ENCODE measurements around the gene ABHD12.

ABHD12 gene

DNA sequence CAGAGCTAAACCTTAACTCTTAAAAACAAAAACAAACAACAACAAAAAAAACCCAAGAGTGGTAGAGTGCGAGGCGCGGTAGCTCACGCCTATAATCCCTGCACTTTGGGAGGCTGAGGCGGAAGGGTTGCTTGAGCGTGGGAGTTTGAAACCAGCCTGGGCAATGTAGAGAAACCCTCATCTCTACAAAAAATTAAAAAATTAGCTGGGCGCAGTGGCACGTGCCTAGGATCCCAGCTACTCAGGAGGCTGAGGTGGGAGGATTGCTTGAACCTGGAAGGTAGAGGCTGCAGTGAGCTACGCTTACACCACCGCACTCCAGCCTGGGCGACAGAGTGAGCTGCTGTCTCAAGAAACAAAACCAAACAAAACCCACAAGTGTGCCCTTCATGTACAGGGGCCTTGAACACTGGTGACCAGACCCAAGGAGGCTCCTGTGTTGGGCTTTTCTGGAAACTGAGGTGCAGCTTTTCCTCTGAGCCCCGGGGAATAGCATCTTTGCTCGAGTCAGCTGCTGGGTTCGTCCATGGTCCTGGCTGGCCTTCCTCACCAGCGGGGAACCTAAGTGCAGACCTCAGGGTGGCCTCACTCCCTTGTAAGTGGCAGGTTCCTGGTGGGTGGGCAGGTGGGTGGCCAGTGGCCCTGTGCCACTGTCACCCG lies 102.9 kb downstream of the ABHD12 start:
- no peaks in the 10 kb centered on the region for H3K4me1 Mint-ChIP-seq
- no peaks in the 10 kb centered on the region for H3K27me3 Mint-ChIP-seq
- H3K27ac Mint-ChIP-seq: no peak overlapping the region
- H3K36me3 Mint-ChIP-seq: peaks cover 8% of the 10 kb centered on the region
- no peak overlapping the region for H3K4me3 Mint-ChIP-seq
- H3K9me3 Mint-ChIP-seq: no peaks in the 10 kb centered on the region

- Mint-ChIP-seq H3K27me3 (no peaks in the 10 kb centered on the region), H3K4me3 (no peak overlapping the region), H3K36me3 (peaks cover 11% of the 10 kb centered on the region), H3K4me1 (no peaks in the 10 kb centered on the region), H3K27ac (peak overlapping the region; percentile 23), H3K9me3 (no peaks in the 10 kb centered on the region)
These were observed 103.7 kb downstream of the ABHD12 start for GRCh38 chr20:25286917-25287316.

GRCh38 chr20:25285856-25286798 lies 104.5 kb downstream of the ABHD12 start:
- H3K4me3 Mint-ChIP-seq: no peak overlapping the region

DNA sequence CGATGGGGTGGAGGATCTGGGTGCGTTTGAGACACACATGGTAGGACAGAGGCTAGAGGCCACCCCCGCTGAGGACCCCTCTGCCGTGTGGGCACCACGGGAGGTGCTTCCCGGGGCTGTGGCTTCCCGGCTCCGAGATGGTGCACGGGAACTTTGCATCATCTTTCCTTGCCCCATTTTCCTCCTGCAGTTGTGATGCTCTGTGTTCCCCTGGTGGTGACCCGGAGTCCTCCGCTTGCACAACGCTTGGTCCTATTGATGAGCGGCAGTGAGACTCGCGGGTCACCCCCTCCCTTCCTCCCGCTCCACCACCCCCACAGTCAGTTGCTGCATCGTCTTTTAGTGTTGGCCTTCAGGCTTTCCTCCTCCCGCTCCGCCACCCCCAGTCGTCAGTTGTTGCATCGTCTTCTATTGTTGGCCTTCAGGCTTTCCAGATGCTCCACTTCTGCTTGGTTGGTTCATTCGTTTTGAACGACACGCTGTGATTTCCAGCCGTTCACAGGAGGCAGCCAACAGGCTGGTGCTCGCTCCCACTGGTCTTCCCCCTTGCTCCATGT lies 105.5 kb downstream of the ABHD12 start:
- no peaks in the 10 kb centered on the region for H3K9me3 Mint-ChIP-seq
- no peak overlapping the region for H3K4me3 Mint-ChIP-seq
- H3K27ac Mint-ChIP-seq: peak overlapping the region; percentile 65
- peaks cover 11% of the 10 kb centered on the region for H3K36me3 Mint-ChIP-seq
- no peaks in the 10 kb centered on the region for H3K27me3 Mint-ChIP-seq
- no peaks in the 10 kb centered on the region for H3K4me1 Mint-ChIP-seq

More at GRCh38 chr20:25285856-25286798, 104.5 kb downstream of the ABHD12 start:
- no peaks in the 10 kb centered on the region for H3K9me3 Mint-ChIP-seq
- no peaks in the 10 kb centered on the region for H3K4me1 Mint-ChIP-seq
- H3K27ac Mint-ChIP-seq: peak overlapping the region; percentile 65
- H3K36me3 Mint-ChIP-seq: peaks cover 11% of the 10 kb centered on the region
- H3K27me3 Mint-ChIP-seq: no peaks in the 10 kb centered on the region

DNA sequence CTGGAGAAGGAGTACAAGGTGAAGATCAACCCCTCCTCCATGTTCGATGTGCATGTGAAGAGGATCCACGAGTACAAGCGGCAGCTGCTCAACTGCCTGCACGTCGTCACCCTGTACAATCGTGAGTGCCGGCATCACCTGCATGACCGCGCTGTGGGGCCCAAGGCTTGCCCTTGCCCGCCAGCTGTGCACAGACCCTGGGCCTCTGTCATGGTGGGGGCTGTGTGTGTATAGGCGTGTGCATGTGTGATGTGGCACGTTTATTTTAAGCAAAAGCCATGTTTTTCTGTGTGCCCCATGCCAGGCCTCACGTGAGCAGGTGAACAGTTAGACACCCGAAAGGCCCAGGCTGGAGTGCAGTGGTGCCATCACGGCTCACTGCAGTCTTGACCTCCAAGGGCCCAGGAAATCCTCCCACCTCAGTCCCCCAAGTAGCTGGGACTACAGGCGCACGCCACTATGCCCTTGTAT lies 106.5 kb downstream of the ABHD12 start:
- H3K27me3 Mint-ChIP-seq: no peaks in the 10 kb centered on the region
- peaks cover 9% of the 10 kb centered on the region for H3K36me3 Mint-ChIP-seq
- H3K4me1 Mint-ChIP-seq: no peaks in the 10 kb centered on the region
- no peaks in the 10 kb centered on the region for H3K9me3 Mint-ChIP-seq
- no peak overlapping the region for H3K27ac Mint-ChIP-seq
- no peak overlapping the region for H3K4me3 Mint-ChIP-seq

DNA sequence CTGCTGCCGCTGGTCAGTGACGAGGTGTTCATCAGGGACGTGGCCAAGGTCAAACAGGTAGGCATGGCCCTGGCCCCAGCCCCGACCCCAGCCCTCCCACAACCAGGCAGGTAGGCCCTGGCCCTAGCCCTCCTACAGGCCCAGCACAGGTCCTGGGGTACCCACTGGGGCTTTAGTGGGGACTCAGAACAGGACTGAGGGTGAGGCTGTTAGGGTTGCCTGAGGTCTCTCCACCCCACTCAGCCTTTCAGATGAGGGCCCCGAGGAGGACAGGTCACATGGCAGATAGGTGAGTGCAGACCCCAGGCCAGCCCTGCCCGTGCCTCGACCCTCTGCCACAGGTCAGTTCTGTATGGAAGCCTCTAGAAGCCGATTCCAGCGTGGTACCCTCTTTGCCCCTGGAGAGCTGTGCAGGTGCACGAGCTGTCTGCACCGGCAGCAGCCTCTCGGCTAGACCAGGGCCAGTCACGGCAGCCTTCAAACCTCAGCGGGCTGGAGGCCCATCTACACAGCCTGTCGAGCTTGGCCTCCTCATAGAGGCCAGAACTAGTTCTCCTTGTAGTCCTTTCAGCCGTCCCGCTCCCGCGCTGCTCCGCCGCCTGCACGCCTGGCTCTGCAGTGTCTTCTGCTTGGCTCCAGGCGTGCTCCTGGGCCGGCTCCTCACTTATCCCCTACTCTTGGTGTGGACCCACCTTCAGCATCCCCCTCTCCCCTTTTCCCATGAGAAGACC lies 107.2 kb downstream of the ABHD12 start:
- Mint-ChIP-seq H3K36me3 (peaks cover 9% of the 10 kb centered on the region), H3K9me3 (no peaks in the 10 kb centered on the region), H3K27me3 (no peaks in the 10 kb centered on the region), H3K27ac (no peak overlapping the region), H3K4me1 (no peaks in the 10 kb centered on the region), H3K4me3 (no peak overlapping the region)

DNA sequence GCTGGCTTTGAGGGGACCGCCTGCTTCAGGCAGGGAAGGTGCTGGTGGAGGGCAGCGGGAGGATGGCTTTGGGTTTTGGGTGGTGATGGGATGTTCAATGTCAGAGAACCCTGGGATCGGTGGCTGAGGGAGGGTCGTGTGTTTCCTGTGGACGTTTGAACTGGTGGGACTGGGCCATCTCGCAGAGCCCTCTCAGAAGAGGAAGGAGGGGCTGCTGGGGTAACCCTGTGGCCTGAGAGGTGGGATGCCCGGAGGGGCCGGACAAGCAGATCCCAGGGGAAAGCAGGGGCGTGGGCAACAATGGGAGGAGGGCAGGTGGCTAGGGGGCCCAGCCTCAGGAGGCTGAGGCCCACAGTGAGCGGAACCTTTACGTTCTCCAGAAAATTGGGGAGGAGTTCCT lies 107.8 kb downstream of the ABHD12 start:
- Mint-ChIP-seq H3K36me3 (peaks cover 9% of the 10 kb centered on the region), H3K9me3 (no peaks in the 10 kb centered on the region), H3K27ac (no peak overlapping the region), H3K4me1 (no peaks in the 10 kb centered on the region), H3K27me3 (no peaks in the 10 kb centered on the region), H3K4me3 (no peak overlapping the region)

- no peak overlapping the region for H3K4me3 Mint-ChIP-seq
- H3K36me3 Mint-ChIP-seq: peaks cover 9% of the 10 kb centered on the region
- H3K4me1 Mint-ChIP-seq: no peaks in the 10 kb centered on the region
- no peaks in the 10 kb centered on the region for H3K9me3 Mint-ChIP-seq
- H3K27ac Mint-ChIP-seq: no peak overlapping the region
- no peaks in the 10 kb centered on the region for H3K27me3 Mint-ChIP-seq
These were observed 108.4 kb downstream of the ABHD12 start for GRCh38 chr20:25282034-25282781.

DNA sequence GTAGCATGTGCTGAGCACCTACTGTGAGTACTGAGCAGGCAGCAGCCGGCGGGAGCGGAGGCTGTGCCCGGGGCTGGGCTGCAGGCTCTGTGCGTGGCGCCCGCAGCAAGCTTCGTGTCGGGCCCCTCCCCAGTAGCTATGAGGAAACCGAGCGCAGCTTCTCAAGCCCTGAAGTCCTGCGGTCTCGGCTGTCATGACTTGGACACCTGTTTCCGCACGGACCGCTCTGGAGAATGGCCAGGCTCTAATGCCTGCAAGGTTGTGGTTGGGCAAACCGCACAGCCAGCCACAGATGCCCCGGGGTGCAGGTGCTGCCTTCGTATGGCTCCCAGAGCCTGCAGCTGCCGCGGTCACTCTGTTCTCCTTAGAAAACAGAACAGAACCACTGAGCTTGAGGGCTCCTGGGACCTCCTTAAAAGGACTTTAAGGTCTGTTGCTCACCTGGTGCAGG lies 109.1 kb downstream of the ABHD12 start:
- Mint-ChIP-seq H3K9me3 (no peaks in the 10 kb centered on the region), H3K27ac (no peak overlapping the region), H3K4me1 (no peaks in the 10 kb centered on the region), H3K27me3 (no peaks in the 10 kb centered on the region), H3K4me3 (no peak overlapping the region), H3K36me3 (peaks cover 9% of the 10 kb centered on the region)

DNA sequence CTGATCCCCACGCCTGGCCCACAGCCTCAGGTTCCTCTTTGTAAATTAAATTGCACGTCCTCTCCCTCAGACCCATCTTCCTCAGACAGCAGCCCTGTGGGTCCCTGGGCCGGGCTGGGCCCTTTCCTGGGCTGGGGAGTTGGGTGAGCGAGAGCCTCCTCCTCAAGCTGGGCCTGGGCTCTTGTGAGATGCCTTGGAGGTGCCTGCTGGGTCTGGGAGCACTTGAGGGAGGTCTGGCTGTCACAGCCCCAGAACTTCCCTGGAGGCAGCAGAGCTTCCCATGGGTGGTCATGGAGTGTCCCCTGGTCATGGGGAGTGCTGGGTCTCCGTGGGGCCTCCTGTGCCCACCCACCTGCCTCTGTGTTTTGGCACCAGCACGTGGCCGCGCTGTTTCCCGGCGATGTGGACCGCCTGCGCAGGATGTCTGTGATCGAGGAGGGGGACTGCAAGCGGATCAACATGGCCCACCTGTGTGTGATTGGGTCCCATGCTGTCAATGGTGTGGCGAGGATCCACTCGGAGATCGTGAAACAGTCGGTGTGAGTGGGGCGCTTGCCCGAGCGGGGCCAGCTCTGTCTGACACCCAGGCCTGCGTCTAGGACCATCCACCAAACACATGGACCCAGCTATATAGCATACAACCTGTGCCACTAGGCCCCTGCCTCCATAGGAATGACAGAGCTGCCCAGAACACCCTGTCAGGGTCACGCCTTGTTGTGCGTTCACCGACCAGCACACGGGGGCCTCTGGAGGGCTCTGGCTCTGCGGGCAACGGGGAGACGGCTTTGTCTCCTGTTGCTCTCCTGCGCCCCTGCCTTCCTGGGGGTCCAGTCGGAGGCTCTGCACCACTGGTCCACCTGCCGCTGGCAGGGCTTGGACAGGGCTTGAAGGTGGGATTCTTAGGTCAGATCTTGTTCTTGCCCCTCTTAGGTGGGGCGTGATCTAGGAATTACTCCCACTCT lies 109.8 kb downstream of the ABHD12 start:
- Mint-ChIP-seq H3K9me3 (no peaks in the 10 kb centered on the region), H3K36me3 (peaks cover 8% of the 10 kb centered on the region), H3K27me3 (no peaks in the 10 kb centered on the region), H3K4me1 (no peaks in the 10 kb centered on the region), H3K27ac (no peak overlapping the region), H3K4me3 (no peak overlapping the region)

- Mint-ChIP-seq H3K4me3 (no peak overlapping the region), H3K36me3 (peaks cover 5% of the 10 kb centered on the region), H3K9me3 (no peaks in the 10 kb centered on the region), H3K27ac (no peak overlapping the region), H3K27me3 (no peaks in the 10 kb centered on the region), H3K4me1 (no peaks in the 10 kb centered on the region)
These were observed 110.5 kb downstream of the ABHD12 start for GRCh38 chr20:25280051-25280573.

- peaks cover 5% of the 10 kb centered on the region for H3K36me3 Mint-ChIP-seq
These were observed 111.2 kb downstream of the ABHD12 start for GRCh38 chr20:25279403-25279802.

GRCh38 chr20:25278636-25279361 lies 111.8 kb downstream of the ABHD12 start:
- Mint-ChIP-seq H3K4me3 (no peak overlapping the region), H3K4me1 (no peaks in the 10 kb centered on the region), H3K27ac (no peak overlapping the region), H3K36me3 (peaks cover 5% of the 10 kb centered on the region), H3K9me3 (no peaks in the 10 kb centered on the region), H3K27me3 (no peaks in the 10 kb centered on the region)

More at GRCh38 chr20:25279403-25279802, 111.2 kb downstream of the ABHD12 start:
- H3K27ac Mint-ChIP-seq: no peak overlapping the region
- no peaks in the 10 kb centered on the region for H3K4me1 Mint-ChIP-seq
- H3K27me3 Mint-ChIP-seq: no peaks in the 10 kb centered on the region
- H3K4me3 Mint-ChIP-seq: no peak overlapping the region
- H3K9me3 Mint-ChIP-seq: no peaks in the 10 kb centered on the region

Data from activated naive CD4-positive, alpha-beta T cell treated with anti-CD3 and anti-CD28 coated beads, Interleukin-2, amount 50 U/mL, for 24 hours (primary cell).